Measurements from ENCODE around the gene ELOVL6.
"Not testable (repeated sequence)": the region's sequence is repeated elsewhere in the genome, so short reads cannot be mapped to it uniquely, and the experiment has no call there.

The ELOVL6 gene

DNA sequence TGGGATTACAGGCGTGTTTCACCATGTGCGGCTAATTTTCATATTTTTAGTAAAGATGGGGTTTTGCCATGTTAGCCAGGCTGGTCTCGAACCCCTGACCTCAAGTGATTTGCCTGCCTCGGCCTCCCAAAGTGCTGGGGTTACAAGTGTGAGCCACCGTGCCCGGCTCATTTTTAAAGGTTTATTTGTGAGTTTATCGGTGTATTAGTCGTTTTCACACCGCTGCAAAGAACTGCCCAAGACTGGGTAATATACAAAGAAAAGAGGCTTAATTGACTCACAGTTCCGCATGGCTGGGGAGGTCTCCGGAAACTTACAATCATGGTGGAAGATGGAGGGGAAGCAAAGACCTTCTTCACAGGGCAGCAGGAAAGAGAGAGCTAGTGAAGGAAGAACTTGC, 159.3 kb downstream of the ELOVL6 start:
- DNase-seq (ENCODE audit: low read depth in 2 of 3, low spot score in 1 of 3): not testable (repeated sequence)

DNA sequence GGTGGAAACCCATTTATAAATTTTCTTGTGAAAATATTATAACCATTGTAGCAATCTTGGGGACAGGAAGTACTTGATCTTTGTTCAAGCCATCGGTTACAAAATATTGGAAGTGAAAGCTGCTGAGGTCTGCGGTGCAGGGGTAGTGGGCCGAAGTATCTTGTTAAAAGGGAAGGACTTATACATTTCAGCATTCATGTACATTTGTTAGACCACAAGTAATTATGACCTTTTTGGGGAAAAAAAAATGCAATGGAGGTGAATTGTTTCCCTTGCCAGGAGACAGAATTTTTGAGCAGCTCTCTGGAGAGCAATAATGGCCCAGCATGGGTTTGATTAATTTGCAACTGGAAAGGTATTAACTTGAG, 164.4 kb downstream of the ELOVL6 start:
- DNase-seq (ENCODE audit: low read depth in 2 of 3, low spot score in 1 of 3): no peak

DNA sequence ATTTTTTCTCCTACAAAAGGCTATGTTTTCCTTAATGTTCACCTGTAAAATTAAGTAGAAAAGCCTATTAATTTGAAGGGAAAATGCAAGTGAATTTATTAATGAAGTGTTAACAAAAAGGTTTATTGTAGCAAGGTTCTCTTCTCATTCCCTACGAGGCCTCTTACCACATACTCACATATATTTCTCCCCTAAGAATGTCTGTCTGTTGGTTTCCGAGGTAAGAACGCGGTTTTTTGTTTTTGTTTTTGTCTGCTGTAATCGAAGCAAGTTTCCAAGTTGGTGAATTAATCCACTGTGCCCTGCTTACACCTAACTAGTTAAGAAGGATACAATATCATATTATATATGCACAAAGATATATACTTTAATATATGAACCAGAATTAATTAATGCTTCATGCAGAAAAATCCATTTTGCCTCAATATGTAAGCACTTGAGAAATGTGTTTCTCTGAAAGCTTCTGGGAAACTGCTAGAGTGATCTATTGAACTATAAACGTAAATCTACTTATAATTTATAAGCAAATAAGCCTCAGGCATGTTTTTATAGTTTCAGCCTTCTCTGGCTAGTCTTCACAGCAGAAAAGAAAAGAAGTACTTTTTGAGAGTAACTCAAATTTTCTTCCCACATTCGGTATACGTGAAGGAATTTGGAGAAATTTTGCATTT, 164.9 kb downstream of the ELOVL6 start:
- no peak for DNase-seq (ENCODE audit: low read depth in 2 of 3, low spot score in 1 of 3)

DNA sequence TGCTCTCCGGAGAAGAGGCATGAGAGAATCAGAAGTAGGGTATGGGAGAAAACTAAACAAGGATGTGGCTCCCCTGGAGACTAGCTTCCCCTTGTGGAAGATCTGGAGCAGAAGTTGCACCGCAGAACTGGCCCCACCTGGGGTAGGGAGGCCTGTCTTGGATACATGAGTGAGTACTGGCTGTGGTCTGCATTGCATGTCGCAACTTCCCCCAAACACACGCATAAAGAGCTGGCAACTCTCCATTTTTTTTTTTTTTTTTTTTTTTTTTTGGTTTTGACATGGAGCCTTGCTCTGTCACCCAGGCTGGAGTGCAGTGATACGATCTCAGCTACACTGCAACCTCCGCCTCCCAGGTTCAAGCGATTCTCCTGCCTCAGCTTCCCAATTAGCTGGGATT, 165.8 kb downstream of the ELOVL6 start:
- no peak for DNase-seq (ENCODE audit: low read depth in 2 of 3, low spot score in 1 of 3)

DNA sequence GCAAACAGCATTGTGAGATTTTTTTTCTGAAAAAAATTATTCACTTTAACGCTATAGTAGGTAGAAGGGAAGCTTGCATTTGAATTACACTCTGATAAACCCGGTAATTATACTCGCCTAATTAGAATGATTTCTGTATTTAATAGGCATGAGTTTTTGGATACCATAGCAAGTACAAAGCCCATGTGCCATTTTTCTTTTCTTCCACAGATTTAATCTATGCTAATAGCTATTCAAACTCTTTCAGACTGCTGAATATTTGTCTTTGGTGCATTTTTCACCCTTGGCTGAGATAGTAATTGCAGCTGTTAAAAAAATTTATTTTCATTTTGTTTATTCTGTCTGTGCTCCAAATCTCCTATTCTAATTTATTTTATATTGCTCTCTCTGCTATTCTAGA, 172.7 kb downstream of the ELOVL6 start:
- DNase-seq (ENCODE audit: low read depth in 2 of 3, low spot score in 1 of 3): no peak

DNA sequence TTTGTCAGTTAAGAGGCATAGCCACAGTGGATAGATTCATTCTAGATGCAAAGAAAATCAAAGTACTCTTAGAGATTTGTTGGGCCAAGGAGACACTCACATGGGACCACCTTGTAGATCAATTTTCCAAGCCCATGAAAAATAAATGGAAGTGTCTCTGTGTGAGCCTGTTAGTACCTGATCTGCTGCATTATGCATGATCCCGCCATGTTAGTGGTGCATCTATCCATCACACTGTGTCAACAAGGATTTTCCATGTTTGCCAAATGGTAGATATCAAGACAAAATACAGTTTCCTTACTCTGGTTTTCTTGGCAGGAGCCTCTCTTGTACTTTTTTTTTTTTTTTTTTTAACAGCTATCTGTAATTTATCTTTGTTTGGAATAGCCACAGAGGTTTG, 173.4 kb downstream of the ELOVL6 start:
- no peak for DNase-seq (ENCODE audit: low read depth in 2 of 3, low spot score in 1 of 3)

DNA sequence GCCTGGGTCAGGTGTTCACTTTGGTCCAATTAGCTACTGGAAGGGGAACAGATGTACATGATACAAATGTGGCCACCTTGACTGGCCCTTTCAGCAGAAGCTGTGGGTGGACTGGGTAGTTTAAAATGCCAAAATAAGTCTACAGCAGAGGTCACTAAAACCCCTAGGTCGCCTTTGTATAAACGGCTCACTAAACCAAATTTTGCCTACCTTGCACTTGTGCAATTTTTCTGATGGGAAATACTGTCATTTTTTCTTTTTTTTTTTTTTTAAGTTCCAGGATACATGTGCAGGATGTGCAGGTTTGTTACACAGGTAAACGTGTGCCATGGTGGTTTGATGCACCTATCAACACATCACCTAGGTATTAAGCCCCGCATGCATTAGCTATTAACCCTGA, 176.0 kb downstream of the ELOVL6 start:
- DNase-seq (ENCODE audit: low read depth in 2 of 3, low spot score in 1 of 3): no peak

DNA sequence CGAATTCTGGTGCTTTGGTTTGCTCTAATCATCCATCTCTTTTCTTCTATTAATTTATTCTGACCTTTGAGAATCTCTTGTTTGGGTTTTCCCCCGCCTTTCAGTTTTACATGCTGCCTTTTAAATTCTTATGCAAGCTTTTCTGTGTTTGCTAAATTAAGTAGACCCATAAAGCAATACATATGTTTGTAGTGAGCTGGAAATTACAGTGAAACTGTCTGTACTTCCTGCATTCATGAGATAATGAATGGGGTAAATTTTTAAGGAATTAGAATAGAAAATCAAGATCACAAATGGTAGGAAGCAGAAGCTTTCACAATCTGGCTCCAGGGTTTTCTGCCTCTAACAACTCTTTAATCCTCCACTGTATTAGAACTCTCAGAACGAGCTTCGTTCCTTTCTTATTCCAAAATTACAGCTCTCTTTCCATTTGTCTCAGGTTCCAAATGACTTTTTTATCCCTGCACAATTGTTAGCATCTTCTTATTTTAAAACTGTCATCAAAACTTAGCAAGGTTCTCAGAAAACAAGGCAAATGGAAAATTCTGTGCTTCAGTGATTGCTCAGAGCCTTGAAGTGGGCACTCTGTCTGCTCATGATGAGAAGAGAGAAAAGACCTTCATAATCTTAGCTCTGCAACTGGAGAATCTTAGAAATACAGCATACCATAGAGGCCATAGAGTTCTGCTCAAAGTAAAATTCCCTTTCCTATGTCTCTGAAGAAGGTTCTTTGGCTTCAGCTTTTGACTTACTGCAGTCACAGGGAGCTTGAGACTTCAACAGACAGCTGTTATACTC, 177.6 kb downstream of the ELOVL6 start:
- DNase-seq (ENCODE audit: low read depth in 2 of 3, low spot score in 1 of 3): no peak

DNA sequence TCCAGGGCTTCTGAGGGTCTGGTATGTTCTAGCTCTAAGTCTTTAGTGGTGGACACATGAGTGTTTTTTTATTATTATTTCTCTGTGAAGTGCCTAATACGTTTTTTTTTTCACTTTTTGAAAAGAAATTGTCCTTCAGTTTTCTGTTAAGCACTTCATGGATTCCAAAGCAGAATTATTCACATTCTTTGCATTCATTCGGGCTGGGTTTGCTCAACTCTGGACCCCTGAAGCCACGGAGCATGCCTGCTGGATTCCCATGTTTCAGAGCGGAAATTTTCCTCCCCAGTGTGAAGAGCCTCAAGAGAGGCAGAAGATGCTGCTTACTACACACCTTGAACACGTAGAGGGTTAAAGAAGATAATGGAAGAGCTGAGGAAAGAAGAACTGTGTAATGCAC, 178.3 kb downstream of the ELOVL6 start:
- DNase-seq (ENCODE audit: low read depth in 2 of 3, low spot score in 1 of 3): no peak

DNA sequence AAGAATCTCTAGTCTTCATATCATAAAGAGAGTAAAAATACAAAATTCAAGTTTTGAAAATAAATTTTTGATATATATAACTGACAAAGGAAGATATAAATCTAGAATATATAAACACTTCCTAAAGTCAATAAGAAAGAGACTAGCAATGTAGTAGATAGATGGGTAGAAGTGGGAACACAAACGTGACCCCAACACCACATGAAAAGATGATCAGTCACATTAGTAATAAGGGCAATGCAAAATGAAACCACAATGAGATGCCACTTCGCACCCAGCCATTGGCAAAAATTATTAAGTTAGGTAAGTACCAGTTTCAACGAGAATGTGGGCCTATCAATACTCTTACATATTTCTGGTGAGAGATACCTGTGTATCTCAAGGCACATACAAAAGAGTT, 179.3 kb downstream of the ELOVL6 start:
- no peak for DNase-seq (ENCODE audit: low read depth in 2 of 3, low spot score in 1 of 3)

DNA sequence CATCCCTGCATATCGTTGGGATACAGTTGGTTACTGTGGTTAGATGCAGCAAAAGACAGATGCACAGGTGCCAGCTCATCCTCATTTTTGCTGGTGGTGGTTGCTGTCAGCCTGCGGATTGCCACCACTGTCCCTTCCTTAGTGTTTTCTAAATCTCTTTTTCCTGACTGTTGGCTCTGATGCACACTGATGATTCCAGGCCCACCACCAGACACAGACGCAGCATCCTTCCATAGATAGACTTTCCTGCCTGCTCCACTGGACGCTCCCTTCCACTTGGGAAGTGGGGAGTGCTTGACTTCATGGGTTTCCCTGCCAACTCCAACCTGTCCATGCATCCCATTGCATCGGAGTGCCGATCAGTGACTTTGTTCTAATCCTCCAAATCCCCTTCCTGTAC, 184.2 kb downstream of the ELOVL6 start:
- DNase-seq (ENCODE audit: low read depth in 2 of 3, low spot score in 1 of 3): no peak

DNA sequence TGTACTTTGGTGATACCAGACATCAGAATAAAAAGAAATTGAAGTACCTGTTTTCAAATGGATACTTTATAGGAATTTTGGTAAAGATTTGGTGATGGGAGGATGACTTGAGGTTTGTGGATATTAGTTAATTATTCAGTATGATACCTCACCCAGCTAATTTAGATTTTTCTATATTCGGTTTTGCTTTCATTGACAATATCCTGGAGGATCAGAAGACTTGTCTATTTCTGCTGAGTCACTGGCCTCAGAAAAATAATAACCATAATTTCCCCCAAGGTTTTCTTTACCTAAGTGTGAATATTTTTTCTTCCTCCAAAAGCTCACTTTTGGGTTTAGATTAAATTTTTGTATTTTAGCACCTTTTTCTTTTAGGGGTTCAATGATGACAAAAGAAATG, 185.5 kb downstream of the ELOVL6 start:
- no peak for DNase-seq (ENCODE audit: low read depth in 2 of 3, low spot score in 1 of 3)

DNA sequence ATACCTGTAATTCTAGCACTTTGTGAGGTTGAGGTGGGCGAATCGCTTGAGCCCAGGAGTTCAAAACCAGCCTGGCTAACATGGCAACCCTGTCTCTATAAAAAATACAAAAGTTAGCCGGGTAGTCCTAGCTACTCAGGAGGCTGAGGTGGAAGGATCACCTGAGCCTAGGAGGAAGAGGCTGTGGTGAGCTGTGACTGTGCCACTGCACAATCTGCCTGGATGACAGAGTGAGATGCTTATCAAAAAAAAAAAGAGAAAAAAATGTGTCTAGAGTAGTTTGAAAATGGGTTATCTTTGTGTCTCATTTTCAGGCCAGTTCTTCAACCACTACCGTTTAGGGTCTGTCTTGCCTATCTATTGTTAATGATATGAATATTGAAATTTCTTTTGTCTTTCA, 187.6 kb downstream of the ELOVL6 start:
- DNase-seq (ENCODE audit: low read depth in 2 of 3, low spot score in 1 of 3): no peak

DNA sequence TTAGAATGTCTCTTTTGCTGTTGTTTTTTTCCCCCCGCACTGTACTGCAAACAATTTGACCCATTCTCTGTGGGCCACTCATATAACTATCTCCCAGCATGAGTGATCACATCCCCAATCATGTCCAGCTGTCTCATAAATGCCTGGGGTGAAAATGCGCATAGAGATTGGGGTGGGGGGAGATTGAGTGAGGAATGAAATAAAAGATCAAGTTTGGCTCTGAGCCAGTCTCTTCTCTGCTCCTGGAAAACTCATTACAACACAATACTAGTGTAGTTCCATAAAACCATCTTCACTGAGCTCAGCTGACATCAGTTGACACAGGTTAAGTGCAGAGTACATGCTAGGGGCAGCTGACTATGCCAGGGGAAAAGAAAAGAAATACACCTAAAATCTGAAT, 188.9 kb downstream of the ELOVL6 start:
- no peak for DNase-seq (ENCODE audit: low read depth in 2 of 3, low spot score in 1 of 3)

DNA sequence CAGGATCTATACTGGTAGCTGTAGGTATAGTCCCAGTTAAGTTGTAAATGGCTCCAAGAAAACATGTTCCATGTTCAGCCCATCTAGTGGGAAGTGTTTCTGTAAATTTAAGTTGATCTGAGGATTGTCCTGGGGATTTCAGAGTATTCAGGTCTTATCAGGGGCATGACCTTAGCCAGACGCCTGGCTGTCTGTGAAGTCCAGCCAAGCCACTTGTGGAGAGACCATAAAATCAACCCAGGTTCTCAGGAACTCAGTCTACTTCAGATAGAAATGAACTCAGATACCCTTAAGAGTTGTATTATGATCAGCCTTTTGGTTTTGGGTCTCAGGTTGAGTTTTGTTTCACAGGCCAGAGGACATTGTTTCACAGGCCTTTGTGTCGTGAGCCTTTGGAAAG, 189.9 kb downstream of the ELOVL6 start:
- no peak for DNase-seq (ENCODE audit: low read depth in 2 of 3, low spot score in 1 of 3)

DNA sequence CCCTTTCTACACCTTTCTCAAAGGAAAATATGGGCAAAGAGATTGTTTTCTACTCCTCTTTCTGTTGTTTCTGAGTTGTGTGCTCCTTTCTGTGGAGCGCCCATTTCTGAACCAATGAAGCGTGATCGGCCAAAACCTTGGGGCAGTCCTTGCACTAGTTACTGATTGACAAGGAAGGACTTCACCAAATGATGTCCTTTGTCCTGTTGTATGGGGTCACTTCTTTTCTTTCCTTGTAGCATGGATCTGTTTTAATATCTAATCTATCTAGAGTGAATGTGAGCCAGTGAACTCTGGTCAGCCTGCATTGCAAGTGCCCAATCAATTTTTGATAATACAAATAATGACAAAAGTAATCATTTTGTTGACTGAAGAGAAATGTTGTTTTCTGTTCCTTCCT, 191.2 kb downstream of the ELOVL6 start:
- DNase-seq (ENCODE audit: low read depth in 2 of 3, low spot score in 1 of 3): no peak

DNA sequence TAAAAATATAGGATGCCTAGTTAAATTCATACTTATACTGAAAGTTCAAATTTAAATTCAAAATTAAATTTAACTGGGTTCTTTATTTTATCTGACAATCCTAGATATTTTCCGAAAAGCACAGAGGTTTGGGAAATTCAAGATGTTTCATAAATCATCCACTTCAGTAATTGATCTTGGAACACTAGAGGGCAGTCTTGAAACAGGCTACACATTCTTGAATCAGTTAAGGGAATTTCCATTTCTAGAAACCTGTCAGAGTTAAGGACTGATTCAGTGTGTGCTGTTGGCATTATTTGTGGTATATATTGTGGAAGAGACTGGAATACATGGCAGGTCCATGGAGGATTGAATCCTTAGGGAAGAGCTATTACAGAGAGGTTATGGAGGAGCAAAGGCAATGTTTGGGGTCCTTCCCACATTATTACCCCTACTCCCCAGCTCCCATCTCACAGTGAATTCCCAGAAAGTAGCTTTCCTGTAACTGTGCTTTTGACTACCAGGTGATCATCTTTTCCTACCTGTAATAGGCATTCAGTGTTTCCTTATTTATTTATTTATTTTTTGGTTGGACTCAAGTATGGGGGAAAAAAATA, 192.9 kb downstream of the ELOVL6 start:
- DNase-seq (ENCODE audit: low read depth in 2 of 3, low spot score in 1 of 3): peak in 1 of 3 donors; percentile 28

DNA sequence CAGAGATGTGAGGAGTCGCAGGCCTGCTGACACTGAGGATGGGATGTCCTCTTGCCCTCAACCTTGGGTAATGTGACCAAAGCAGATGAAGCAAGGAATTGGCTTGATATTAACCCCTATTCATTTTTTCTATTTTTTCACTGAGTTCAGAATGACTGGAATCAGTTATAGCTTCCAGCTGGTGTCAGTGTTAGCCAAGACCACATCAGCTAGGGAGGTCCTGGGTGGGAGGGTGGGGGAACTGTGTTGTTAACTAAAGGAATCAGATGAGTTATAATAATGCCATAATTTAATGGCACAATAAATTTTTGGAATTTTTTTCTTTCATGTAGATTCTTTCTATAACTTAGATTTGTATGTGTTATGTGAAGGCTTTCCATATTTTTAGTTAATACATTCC, 193.9 kb downstream of the ELOVL6 start:
- no peak for DNase-seq (ENCODE audit: low read depth in 2 of 3, low spot score in 1 of 3)

DNA sequence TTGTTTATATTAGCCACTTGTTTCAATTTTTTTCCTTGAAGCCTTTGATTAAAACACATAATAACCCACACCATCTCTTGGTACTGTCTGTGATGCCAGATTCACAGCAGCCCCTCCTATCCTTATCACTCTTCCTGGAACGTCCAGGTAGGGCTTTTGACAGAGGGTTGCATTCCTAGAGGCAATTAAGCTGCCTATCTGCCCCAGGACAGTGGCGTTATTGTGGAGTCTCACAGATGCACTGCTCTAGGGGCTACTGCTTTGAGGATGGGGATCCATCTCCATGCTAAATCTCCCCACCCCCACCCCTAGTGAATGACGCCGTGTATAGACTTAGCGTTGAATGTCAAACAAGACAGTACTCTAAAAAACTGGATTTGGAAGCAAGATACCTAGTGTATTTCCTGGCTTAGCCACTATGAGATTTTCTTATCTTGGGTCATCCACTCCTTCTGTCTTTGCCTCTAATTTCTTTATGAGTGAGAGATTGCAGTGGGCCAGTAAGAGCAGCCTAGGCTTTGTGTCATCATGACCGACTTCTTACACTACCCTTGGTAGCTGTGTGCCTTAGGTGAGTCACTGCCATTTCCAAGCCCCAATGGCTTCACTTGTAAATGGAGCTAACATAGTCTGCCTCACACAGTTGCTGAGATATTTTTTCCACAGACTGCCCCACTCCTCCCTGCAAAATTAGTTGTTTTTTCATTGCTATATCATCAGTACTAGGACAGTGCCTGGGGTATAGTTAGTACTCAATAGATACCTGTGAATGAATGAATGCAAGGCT, 194.8 kb downstream of the ELOVL6 start:
- DNase-seq (ENCODE audit: low read depth in 2 of 3, low spot score in 1 of 3): no peak

DNA sequence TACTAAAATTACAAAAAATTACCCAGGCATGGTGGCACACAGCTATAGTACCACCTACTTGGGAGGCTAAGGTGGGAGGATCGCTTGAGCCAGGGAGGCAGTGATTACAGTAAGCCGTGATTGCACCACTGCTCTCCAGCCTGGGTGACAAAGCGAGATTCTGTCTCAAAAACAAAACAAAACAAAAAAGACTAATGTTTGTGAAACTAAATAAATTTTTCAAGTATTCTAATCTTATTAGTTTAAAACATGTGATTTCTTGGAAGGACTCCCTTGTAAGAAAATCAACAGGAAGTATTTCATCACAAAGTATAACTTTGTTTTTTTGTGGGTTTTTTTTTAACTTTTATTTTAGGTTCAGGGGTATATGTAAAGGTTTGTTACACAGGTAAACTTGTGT, 196.1 kb downstream of the ELOVL6 start:
- DNase-seq (ENCODE audit: low read depth in 2 of 3, low spot score in 1 of 3): no peak

DNA sequence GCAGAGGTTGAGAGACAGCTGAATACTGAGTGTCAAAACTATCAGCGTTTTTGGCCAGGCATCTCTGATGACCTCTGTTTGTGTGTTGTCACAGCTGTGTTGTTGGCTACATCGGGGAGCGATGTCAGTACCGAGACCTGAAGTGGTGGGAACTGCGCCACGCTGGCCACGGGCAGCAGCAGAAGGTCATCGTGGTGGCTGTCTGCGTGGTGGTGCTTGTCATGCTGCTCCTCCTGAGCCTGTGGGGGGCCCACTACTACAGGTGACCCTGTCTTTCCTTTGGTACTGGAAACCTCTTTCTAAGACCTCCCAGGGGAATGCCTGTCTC, 198.9 kb downstream of the ELOVL6 start:
- DNase-seq (ENCODE audit: low read depth in 2 of 3, low spot score in 1 of 3): no peak
